Mesenchymal stem cell (in vitro differentiated cells and primary cell): ENCODE measurements around the gene ADARB2.

ENCODE experiments used
- DNase-seq: peaks from one replicate; pipeline ENCODE4 v3.0.0-alpha.2; 2013
- H2AFZ ChIP-seq: one replicate; pipeline ENCODE4 v1.6.1; 2013; ENCODE audit warnings: low read depth, mild to moderate bottlenecking, control low read depth, inconsistent platforms, low read length, moderate library complexity
- H2AK5ac ChIP-seq: 2 replicates; pipeline ENCODE4 v1.6.1; 2013; ENCODE audit warnings: low read length, moderate library complexity, mild to moderate bottlenecking, inconsistent platforms; ENCODE audit not compliant: severe bottlenecking
- H2BK120ac ChIP-seq: one replicate; pipeline ENCODE4 v1.6.1; 2013; ENCODE audit warnings: low read depth, mild to moderate bottlenecking, inconsistent platforms, low read length, moderate library complexity
- H2BK12ac ChIP-seq, 2 experiments: one replicate each; pipeline ENCODE4 v1.6.1; 2013; ENCODE audit warnings: inconsistent platforms in 2 of 2, low read length in 2 of 2, mild to moderate bottlenecking in 2 of 2, moderate library complexity in 2 of 2, control low read depth in 1 of 2
- H2BK15ac ChIP-seq: one replicate; pipeline ENCODE4 v1.6.1; 2013; ENCODE audit warnings: mild to moderate bottlenecking, low read depth, inconsistent platforms; ENCODE audit not compliant: poor library complexity, severe bottlenecking
- H2BK5ac ChIP-seq: 2 replicates; pipeline ENCODE4 v1.6.1; 2013; ENCODE audit warnings: low read depth, mild to moderate bottlenecking, low read length, control low read depth, inconsistent platforms; ENCODE audit not compliant: poor library complexity, severe bottlenecking
- H3K14ac ChIP-seq, 2 experiments: one replicate each; pipeline ENCODE4 v1.6.1; 2013; ENCODE audit warnings: inconsistent platforms in 2 of 2, low read length in 2 of 2, control low read depth in 1 of 2, mild to moderate bottlenecking in 1 of 2, moderate library complexity in 1 of 2
- H3K18ac ChIP-seq, 2 experiments: one replicate each; pipeline ENCODE4 v1.6.1; 2013; ENCODE audit warnings: inconsistent platforms in 2 of 2, low read length in 2 of 2, control low read depth in 1 of 2, low read depth in 1 of 2, mild to moderate bottlenecking in 1 of 2
- H3K23ac ChIP-seq, 2 experiments: one replicate each; pipeline ENCODE4 v1.6.1; 2013; ENCODE audit warnings: inconsistent platforms in 2 of 2, low read length in 2 of 2, mild to moderate bottlenecking in 2 of 2, moderate library complexity in 2 of 2, control low read depth in 1 of 2
- H3K27ac ChIP-seq: 2 replicates; pipeline ENCODE4 v1.5.1; 2013; ENCODE audit warnings: mild to moderate bottlenecking, moderate library complexity, low read length, control low read depth, inconsistent platforms; ENCODE audit not compliant: poor library complexity, severe bottlenecking
- H3K27me3 ChIP-seq, 2 experiments: 2 replicates each; pipeline versions ENCODE4 v1.6.1 to v1.7.0; 2013; ENCODE audit warnings: low read length in 2 of 2, mild to moderate bottlenecking in 2 of 2, moderate library complexity in 2 of 2, control low read depth in 1 of 2, inconsistent platforms in 1 of 2; ENCODE audit not compliant: control insufficient read depth in 1 of 2, insufficient read depth in 1 of 2
- H3K36me3 ChIP-seq, 2 experiments: 2 replicates each; pipeline versions ENCODE4 v1.6.1 to v1.7.0; 2013; ENCODE audit warnings: low read length in 2 of 2, control low read depth in 1 of 2, inconsistent platforms in 1 of 2, low read depth in 1 of 2, mild to moderate bottlenecking in 1 of 2; ENCODE audit not compliant: insufficient read depth in 2 of 2, control insufficient read depth in 1 of 2
- H3K4ac ChIP-seq, 2 experiments: one replicate each; pipeline ENCODE4 v1.6.1; 2013; ENCODE audit warnings: inconsistent platforms in 2 of 2, low read length in 2 of 2, mild to moderate bottlenecking in 2 of 2, moderate library complexity in 2 of 2, control low read depth in 1 of 2, low read depth in 1 of 2
- H3K4me1 ChIP-seq: 2 replicates; pipeline ENCODE4 v1.6.1; 2013; ENCODE audit warnings: low read depth, low read length, control low read depth; ENCODE audit not compliant: control insufficient read depth, insufficient read depth
- H3K4me2 ChIP-seq: 2 replicates; pipeline ENCODE4 v1.6.1; 2013; ENCODE audit warnings: low read length, mild to moderate bottlenecking, inconsistent platforms; ENCODE audit not compliant: poor library complexity, severe bottlenecking
- H3K4me3 ChIP-seq, 2 experiments: 2 replicates each; pipeline versions ENCODE4 v1.5.1 to v1.7.0; 2013; ENCODE audit warnings: low read length in 2 of 2, mild to moderate bottlenecking in 2 of 2, control low read depth in 1 of 2, low read depth in 1 of 2; ENCODE audit not compliant: insufficient read depth in 1 of 2
- H3K79me1 ChIP-seq: replicated peaks from 2 replicates; pipeline ENCODE4 v1.6.1; 2013; ENCODE audit warnings: mild to moderate bottlenecking, control low read depth, low read length, inconsistent platforms; ENCODE audit not compliant: poor library complexity, severe bottlenecking
- H3K9ac ChIP-seq: 2 replicates; pipeline ENCODE4 v1.7.0; 2013; ENCODE audit warnings: mild to moderate bottlenecking, low read length, moderate library complexity
- H3K9me3 ChIP-seq: 2 replicates; pipeline ENCODE4 v1.7.0; 2013; ENCODE audit warnings: mild to moderate bottlenecking, low read length; ENCODE audit not compliant: control insufficient read depth
- H4K8ac ChIP-seq: one replicate; pipeline ENCODE4 v1.6.1; 2013; ENCODE audit warnings: inconsistent platforms, mild to moderate bottlenecking, low read length, moderate library complexity
- H4K91ac ChIP-seq: one replicate; pipeline ENCODE4 v1.6.1; 2013; ENCODE audit warnings: mild to moderate bottlenecking, low read length, inconsistent platforms
- WGBS: methylation state at CpG from one replicate; pipeline ENCODE4 v1.1.7; 2013; ENCODE audit warnings: mixed read lengths; 5-methylcytosine and 5-hydroxymethylcytosine counted together

Gene ADARB2

GRCh38 chr10:1413256-1413655 lies 324.1 kb downstream of the ADARB2 start:
- H3K14ac ChIP-seq, result no peak overlapping the region
- H3K27ac ChIP-seq, result no peak overlapping the region
- no peaks in the 10 kb centered on the region for H3K27me3 ChIP-seq
- no peak overlapping the region for H2BK12ac ChIP-seq
- no peak overlapping the region for H3K4me2 ChIP-seq
- H2BK5ac ChIP-seq, result no peak overlapping the region
- no peak overlapping the region for H2AK5ac ChIP-seq
- H3K23ac ChIP-seq, result no peak overlapping the region
- no peak overlapping the region for H3K18ac ChIP-seq
- H3K4ac ChIP-seq, result no peak overlapping the region
- no peak overlapping the region for H2AFZ ChIP-seq
- DNase-seq, result no peak
- H3K4me3 ChIP-seq, result peak overlapping the region in 1 of 2 experiments; percentile 14
- no peak overlapping the region for H2BK15ac ChIP-seq
- peaks cover 2% of the 10 kb centered on the region for H3K4me1 ChIP-seq
- H3K9me3 ChIP-seq, result no peaks in the 10 kb centered on the region
- 88% methylated on average over 11 of the region's 11 CpGs for WGBS
- no peaks in the 10 kb centered on the region for H3K79me1 ChIP-seq
- H3K36me3 ChIP-seq, result no peaks in the 10 kb centered on the region
- H3K9ac ChIP-seq, result no peak overlapping the region
- no peak overlapping the region for H4K91ac ChIP-seq
- no peak overlapping the region for H4K8ac ChIP-seq
- H2BK120ac ChIP-seq, result no peak overlapping the region

GRCh38 chr10:1412531-1413189 lies 324.7 kb downstream of the ADARB2 start:
- peaks cover 2% of the 10 kb centered on the region for H3K4me1 ChIP-seq
- no peak overlapping the region for H3K14ac ChIP-seq
- no peaks in the 10 kb centered on the region for H3K9me3 ChIP-seq
- DNase-seq, result no peak
- H3K36me3 ChIP-seq, result no peaks in the 10 kb centered on the region
- H2AK5ac ChIP-seq, result no peak overlapping the region
- no peak overlapping the region for H2AFZ ChIP-seq
- no peak overlapping the region for H4K8ac ChIP-seq
- peak overlapping the region in 1 of 2 experiments; percentile 14 for H3K4me3 ChIP-seq
- H2BK15ac ChIP-seq, result no peak overlapping the region
- H2BK5ac ChIP-seq, result no peak overlapping the region
- H3K79me1 ChIP-seq, result no peaks in the 10 kb centered on the region
- no peak overlapping the region for H3K9ac ChIP-seq
- H3K18ac ChIP-seq, result no peak overlapping the region
- H3K4me2 ChIP-seq, result no peak overlapping the region
- no peak overlapping the region for H4K91ac ChIP-seq
- H3K27me3 ChIP-seq, result no peaks in the 10 kb centered on the region
- 86% methylated on average over 19 of the region's 19 CpGs for WGBS
- H2BK120ac ChIP-seq, result no peak overlapping the region
- no peak overlapping the region for H2BK12ac ChIP-seq
- H3K4ac ChIP-seq, result no peak overlapping the region
- H3K23ac ChIP-seq, result no peak overlapping the region
- no peak overlapping the region for H3K27ac ChIP-seq

GRCh38 chr10:1411956-1412355 lies 325.4 kb downstream of the ADARB2 start:
- Histone ChIP-seq H3K4ac (no peak overlapping the region), H2BK5ac (no peak overlapping the region), H3K79me1 (no peaks in the 10 kb centered on the region), H3K9ac (no peak overlapping the region), H2AK5ac (no peak overlapping the region), H2BK15ac (no peak overlapping the region), H4K8ac (no peak overlapping the region), H3K27ac (no peak overlapping the region), H3K27me3 (no peaks in the 10 kb centered on the region), H3K18ac (no peak overlapping the region), H3K36me3 (no peaks in the 10 kb centered on the region), H4K91ac (no peak overlapping the region), H2AFZ (no peak overlapping the region), H3K4me3 (no peak overlapping the region), H3K4me2 (no peak overlapping the region), H3K4me1 (peaks cover 2% of the 10 kb centered on the region), H2BK120ac (no peak overlapping the region), H2BK12ac (no peak overlapping the region), H3K23ac (no peak overlapping the region), H3K9me3 (no peaks in the 10 kb centered on the region), H3K14ac (no peak overlapping the region)
- DNase-seq, result no peak
- WGBS, result 77% methylated on average over 16 of the region's 17 CpGs

- no peak for DNase-seq
- Histone ChIP-seq H4K8ac (no peak overlapping the region), H3K4me1 (peaks cover 2% of the 10 kb centered on the region), H2BK15ac (no peak overlapping the region), H2BK5ac (no peak overlapping the region), H3K14ac (no peak overlapping the region), H2BK12ac (no peak overlapping the region), H3K27ac (no peak overlapping the region), H2BK120ac (no peak overlapping the region), H2AFZ (no peak overlapping the region), H3K4ac (no peak overlapping the region), H3K4me2 (no peak overlapping the region), H3K36me3 (no peaks in the 10 kb centered on the region), H3K9ac (no peak overlapping the region), H4K91ac (no peak overlapping the region), H3K79me1 (no peaks in the 10 kb centered on the region), H2AK5ac (no peak overlapping the region), H3K4me3 (no peak overlapping the region), H3K23ac (no peak overlapping the region), H3K18ac (no peak overlapping the region), H3K9me3 (no peaks in the 10 kb centered on the region), H3K27me3 (no peaks in the 10 kb centered on the region)
- 85% methylated on average over 17 of the region's 17 CpGs for WGBS
Observed at GRCh38 chr10:1411451-1411850, 325.9 kb downstream of the ADARB2 start.
